Measurements from ENCODE around the gene USP40.

USP40 gene

GRCh38 chr2:233538741-233539140 lies 27.8 kb downstream of the USP40 start:
- intact Hi-C loops (cut with micrococcal nuclease) = no loop called here
- H3K27ac Mint-ChIP-seq = no peak overlapping the region
- H3K9me3 Mint-ChIP-seq = no peaks in the 10 kb centered on the region
- H3K27me3 Mint-ChIP-seq = no peaks in the 10 kb centered on the region
- H3K36me3 Mint-ChIP-seq (ENCODE audit: low read depth) = peaks cover 67% of the 10 kb centered on the region
- H3K4me3 Mint-ChIP-seq = no peak overlapping the region
- H3K4me1 Mint-ChIP-seq (ENCODE audit: low read depth) = no peaks in the 10 kb centered on the region

GRCh38 chr2:233535271-233535670 lies 31.3 kb downstream of the USP40 start:
- Mint-ChIP-seq H3K27me3 (no peaks in the 10 kb centered on the region), H3K9me3 (no peaks in the 10 kb centered on the region), H3K4me1 (ENCODE audit: low read depth) (peaks cover 6% of the 10 kb centered on the region), H3K4me3 (no peak overlapping the region), H3K36me3 (ENCODE audit: low read depth) (peaks cover 52% of the 10 kb centered on the region), H3K27ac (no peak overlapping the region)
- intact Hi-C loops (cut with micrococcal nuclease) = no loop called here

DNA sequence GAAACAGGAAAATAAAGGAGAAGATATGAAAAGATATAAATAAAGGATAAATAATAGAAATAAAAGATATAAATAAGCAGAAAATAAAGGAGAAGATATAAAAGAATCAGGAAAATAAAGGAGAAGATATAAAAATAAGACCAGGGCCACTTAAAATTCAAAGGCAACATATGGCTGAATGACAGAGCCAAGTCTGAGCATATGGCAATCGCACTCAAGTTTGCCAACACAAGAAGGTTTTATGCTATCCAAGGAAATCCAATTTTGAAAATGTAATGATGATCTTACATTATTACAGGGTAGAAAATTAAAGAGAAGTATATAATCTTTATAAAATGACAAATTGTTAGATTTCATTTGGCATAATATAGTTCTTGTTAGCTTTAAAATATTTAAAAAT lies 33.6 kb downstream of the USP40 start:
- no peak overlapping the region for H3K27ac Mint-ChIP-seq
- no peaks in the 10 kb centered on the region for H3K9me3 Mint-ChIP-seq
- peaks cover 6% of the 10 kb centered on the region for H3K4me1 Mint-ChIP-seq (ENCODE audit: low read depth)
- H3K4me3 Mint-ChIP-seq = no peak overlapping the region
- H3K27me3 Mint-ChIP-seq = no peaks in the 10 kb centered on the region
- peaks cover 51% of the 10 kb centered on the region for H3K36me3 Mint-ChIP-seq (ENCODE audit: low read depth)
- intact Hi-C loops (cut with micrococcal nuclease) = no loop called here

DNA sequence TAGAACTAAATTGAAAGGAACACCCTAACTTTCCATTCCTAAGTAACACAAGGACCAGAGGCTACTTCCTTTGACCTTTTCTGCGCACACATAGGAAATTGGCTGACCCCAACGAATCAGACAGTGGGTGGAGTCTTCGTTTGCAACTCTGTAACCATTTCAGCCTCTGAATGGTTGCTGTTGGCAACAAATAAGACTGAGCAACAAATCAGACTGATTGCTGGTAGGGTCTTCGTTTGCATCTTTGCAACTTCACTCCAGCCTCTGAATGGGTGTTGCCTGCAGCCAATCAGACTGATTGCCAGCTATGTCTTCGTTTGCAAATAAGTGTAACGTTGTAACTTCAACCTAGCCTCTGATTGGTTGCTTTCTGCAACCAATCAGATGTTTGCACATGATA lies 34.6 kb downstream of the USP40 start:
- intact Hi-C loops (cut with micrococcal nuclease) = no loop called here
- peaks cover 6% of the 10 kb centered on the region for H3K4me1 Mint-ChIP-seq (ENCODE audit: low read depth)
- H3K9me3 Mint-ChIP-seq = no peaks in the 10 kb centered on the region
- no peaks in the 10 kb centered on the region for H3K27me3 Mint-ChIP-seq
- peaks cover 58% of the 10 kb centered on the region for H3K36me3 Mint-ChIP-seq (ENCODE audit: low read depth)
- H3K27ac Mint-ChIP-seq = no peak overlapping the region
- H3K4me3 Mint-ChIP-seq = no peak overlapping the region

- peaks cover 6% of the 10 kb centered on the region for H3K4me1 Mint-ChIP-seq (ENCODE audit: low read depth)
- no peaks in the 10 kb centered on the region for H3K9me3 Mint-ChIP-seq
- no peaks in the 10 kb centered on the region for H3K27me3 Mint-ChIP-seq
- H3K27ac Mint-ChIP-seq = no peak overlapping the region
- H3K4me3 Mint-ChIP-seq = no peak overlapping the region
- intact Hi-C loops (cut with micrococcal nuclease) = no loop called here
- peaks cover 65% of the 10 kb centered on the region for H3K36me3 Mint-ChIP-seq (ENCODE audit: low read depth)
Measured at GRCh38 chr2:233530381-233530780, 36.2 kb downstream of the USP40 start.

GRCh38 chr2:233528182-233528581 lies 38.4 kb downstream of the USP40 start:
- Mint-ChIP-seq H3K9me3 (no peaks in the 10 kb centered on the region), H3K27ac (no peak overlapping the region), H3K4me3 (no peak overlapping the region), H3K36me3 (ENCODE audit: low read depth) (peaks cover 76% of the 10 kb centered on the region), H3K27me3 (no peaks in the 10 kb centered on the region), H3K4me1 (ENCODE audit: low read depth) (peaks cover 6% of the 10 kb centered on the region)
- intact Hi-C loops (cut with micrococcal nuclease) = no loop called here

DNA sequence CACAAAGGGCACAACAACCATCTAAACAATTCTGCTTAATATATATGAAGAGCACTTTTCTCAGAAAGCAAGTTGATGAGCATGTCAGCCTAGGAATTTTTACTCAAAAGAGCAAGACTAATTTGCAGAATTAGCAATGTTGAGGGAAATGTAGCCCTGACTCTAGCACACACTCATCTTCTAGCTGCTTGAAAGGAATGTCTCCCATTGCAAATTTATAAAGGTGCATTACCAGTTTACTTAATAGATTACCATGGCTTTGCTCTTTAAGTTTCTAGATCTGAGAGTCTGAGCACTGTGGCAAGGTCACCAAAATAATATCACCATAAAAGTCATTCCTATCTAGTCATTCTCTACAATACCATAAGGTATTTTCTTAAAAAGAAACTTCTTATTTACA lies 40.8 kb downstream of the USP40 start:
- Mint-ChIP-seq H3K9me3 (no peaks in the 10 kb centered on the region), H3K27me3 (no peaks in the 10 kb centered on the region), H3K4me3 (no peak overlapping the region), H3K27ac (no peak overlapping the region), H3K4me1 (ENCODE audit: low read depth) (peaks cover under 1% of the 10 kb centered on the region), H3K36me3 (ENCODE audit: low read depth) (peaks cover 79% of the 10 kb centered on the region)
- intact Hi-C loops (cut with micrococcal nuclease) = no loop called here

DNA sequence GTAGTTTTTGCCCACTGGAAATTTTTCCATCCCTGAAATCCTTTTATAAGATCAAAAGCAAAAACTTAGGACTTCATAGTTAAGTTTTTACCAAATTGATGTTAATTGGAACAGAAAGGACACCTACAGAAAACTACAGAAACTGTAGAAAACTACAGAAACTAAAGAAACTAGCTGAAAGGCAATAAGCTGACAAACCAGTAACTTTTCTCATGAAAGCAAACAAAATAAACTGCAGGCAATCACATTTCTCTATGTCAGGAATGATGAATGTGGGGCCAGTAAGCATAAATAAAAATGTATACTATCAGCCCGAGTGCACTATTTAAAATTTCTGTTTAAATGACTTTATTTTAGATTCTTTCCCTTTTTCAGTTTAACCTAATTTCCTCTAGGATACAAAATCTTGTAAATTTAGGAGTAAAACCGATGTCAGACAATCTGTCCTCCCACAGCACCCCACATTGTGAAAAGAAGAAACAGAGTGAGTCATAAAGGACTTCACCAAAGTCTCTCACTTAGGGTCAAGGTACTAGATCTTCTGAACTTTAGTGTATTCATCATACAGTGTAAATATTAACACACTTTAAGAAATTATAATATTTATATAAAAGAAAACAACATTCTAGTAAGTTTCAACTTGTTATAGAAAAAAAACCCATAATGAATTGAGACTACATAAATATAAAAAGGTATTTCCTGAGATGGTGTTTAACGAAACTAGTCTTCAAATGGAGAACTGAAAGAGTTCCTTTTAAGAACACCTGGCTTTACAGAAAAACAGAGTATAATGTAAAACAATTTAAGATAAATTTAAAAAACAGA lies 46.6 kb downstream of the USP40 start:
- Mint-ChIP-seq H3K36me3 (ENCODE audit: low read depth) (peaks cover 59% of the 10 kb centered on the region), H3K27ac (no peak overlapping the region), H3K4me1 (ENCODE audit: low read depth) (no peaks in the 10 kb centered on the region), H3K4me3 (no peak overlapping the region), H3K9me3 (no peaks in the 10 kb centered on the region), H3K27me3 (no peaks in the 10 kb centered on the region)
- intact Hi-C loops (cut with micrococcal nuclease) = no loop called here

- no peaks in the 10 kb centered on the region for H3K4me1 Mint-ChIP-seq (ENCODE audit: low read depth)
- H3K9me3 Mint-ChIP-seq = no peaks in the 10 kb centered on the region
- no peaks in the 10 kb centered on the region for H3K27me3 Mint-ChIP-seq
- intact Hi-C loops (cut with micrococcal nuclease) = no loop called here
- H3K4me3 Mint-ChIP-seq = no peak overlapping the region
- peaks cover 40% of the 10 kb centered on the region for H3K36me3 Mint-ChIP-seq (ENCODE audit: low read depth)
- H3K27ac Mint-ChIP-seq = no peak overlapping the region
Measured at GRCh38 chr2:233513953-233514655, 52.5 kb downstream of the USP40 start.

DNA sequence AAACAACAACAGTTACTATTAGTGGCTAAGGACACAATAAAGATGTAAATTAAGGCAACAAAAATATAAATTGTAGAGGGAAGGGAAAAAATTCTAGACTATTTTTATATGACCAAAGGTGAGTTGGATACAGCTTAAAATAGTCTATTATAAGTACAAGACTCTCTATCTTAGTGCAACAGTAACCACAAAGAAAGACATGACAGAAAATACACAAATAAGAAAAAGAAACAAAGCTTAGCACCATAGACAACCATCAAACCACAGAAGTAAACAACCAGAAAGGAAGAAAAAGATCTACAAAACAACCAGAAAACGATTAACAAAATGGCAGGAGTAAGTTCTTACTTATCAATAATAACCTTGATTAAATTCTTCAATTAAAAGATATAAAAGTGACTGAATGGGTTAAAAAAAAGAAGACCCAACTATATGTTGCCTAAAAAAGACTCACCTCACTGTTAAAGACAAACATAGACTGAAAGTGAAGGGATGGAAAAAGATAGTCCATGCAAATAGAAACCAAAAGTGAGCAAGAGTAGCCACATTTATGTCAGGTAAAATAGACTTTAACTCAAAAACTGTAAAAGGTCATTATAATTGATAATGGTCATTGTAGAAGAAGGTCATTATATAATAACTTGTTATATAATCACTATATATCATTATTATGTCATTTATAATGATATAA lies 62.5 kb downstream of the USP40 start:
- H3K27me3 Mint-ChIP-seq = no peaks in the 10 kb centered on the region
- no peak overlapping the region for H3K27ac Mint-ChIP-seq
- H3K36me3 Mint-ChIP-seq (ENCODE audit: low read depth) = peaks cover 67% of the 10 kb centered on the region
- H3K9me3 Mint-ChIP-seq = peaks cover 25% of the 10 kb centered on the region
- intact Hi-C loops (cut with micrococcal nuclease) = no loop called here
- H3K4me1 Mint-ChIP-seq (ENCODE audit: low read depth) = peaks cover 11% of the 10 kb centered on the region
- H3K4me3 Mint-ChIP-seq = no peak overlapping the region

DNA sequence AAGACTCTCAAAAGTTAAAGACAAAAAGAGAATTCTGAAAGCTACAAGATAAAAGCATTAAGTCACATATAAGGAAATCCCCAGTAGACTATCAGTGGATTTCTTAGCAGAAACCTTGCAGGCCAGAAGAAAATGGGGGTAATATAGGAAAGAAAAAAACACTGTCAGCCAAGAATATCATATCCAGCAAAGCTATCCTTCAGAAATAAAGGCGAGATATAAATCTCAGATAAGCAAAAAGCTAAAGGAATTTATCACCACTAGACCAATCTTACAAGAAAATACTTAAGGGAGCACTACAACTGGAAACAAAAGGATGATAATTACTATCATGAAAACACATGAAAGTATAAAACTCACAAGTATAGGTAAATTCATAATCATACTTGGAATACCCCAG lies 63.1 kb downstream of the USP40 start:
- intact Hi-C loops (cut with micrococcal nuclease) = no loop called here
- H3K36me3 Mint-ChIP-seq (ENCODE audit: low read depth) = peaks cover 74% of the 10 kb centered on the region
- no peak overlapping the region for H3K4me3 Mint-ChIP-seq
- peaks cover 25% of the 10 kb centered on the region for H3K9me3 Mint-ChIP-seq
- no peak overlapping the region for H3K27ac Mint-ChIP-seq
- no peaks in the 10 kb centered on the region for H3K27me3 Mint-ChIP-seq
- H3K4me1 Mint-ChIP-seq (ENCODE audit: low read depth) = peaks cover 11% of the 10 kb centered on the region

DNA sequence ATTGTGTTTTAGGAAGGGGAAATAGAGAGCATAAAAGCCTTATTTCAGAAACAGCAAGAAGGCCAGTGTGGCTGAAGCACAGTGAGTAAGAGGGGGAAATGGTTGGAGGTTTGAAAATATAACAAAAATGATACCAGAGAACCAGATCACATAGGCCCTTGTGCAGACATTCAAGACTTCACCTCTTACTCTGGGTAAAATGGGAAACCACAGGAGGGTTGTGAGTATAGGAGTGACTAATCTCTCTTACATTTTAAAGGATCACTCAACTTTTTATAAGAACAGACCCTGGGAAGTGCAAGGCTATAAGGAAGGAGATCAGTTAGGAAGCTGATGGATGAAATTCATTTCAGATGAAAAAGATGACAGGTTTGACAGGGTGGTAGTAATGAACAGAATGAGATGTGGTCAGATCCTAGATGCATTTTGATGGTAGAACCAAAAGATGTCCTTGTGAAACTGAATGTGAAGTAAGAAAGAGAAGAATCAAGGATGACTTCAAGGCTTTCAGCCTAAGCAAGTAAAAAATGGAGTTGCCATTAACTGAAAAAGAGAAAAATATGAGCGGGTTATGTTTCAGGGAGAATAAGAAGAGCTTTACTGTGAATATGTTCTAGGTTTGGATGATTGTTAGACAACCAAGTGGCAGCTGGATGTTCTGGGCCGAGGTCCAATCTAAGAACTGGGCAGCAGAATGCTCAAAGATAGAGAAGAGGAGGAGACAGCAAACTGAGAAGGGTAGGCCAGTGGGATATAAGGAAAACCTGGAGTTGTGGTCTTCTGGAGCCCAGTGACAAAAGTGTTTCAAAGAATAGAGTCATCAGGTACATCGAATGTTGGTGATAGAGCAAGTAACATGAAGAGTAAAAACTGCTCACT lies 65.1 kb downstream of the USP40 start:
- intact Hi-C loops (cut with micrococcal nuclease) = no loop called here
- Mint-ChIP-seq H3K4me3 (no peak overlapping the region), H3K36me3 (ENCODE audit: low read depth) (peaks cover 79% of the 10 kb centered on the region), H3K27me3 (no peaks in the 10 kb centered on the region), H3K27ac (no peak overlapping the region), H3K9me3 (peaks cover 25% of the 10 kb centered on the region), H3K4me1 (ENCODE audit: low read depth) (peaks cover 11% of the 10 kb centered on the region)

GRCh38 chr2:233499928-233500327 lies 66.7 kb downstream of the USP40 start:
- Mint-ChIP-seq H3K9me3 (peaks cover 25% of the 10 kb centered on the region), H3K4me3 (no peak overlapping the region), H3K27me3 (no peaks in the 10 kb centered on the region), H3K27ac (no peak overlapping the region), H3K36me3 (ENCODE audit: low read depth) (peaks cover 76% of the 10 kb centered on the region), H3K4me1 (ENCODE audit: low read depth) (peaks cover 11% of the 10 kb centered on the region)
- intact Hi-C loops (cut with micrococcal nuclease) = no loop called here
